Endodermal cell (in vitro differentiated cells): ENCODE results near the gene GRAP2. TPM values are rescaled to one million over a fixed set of nuclear protein-coding genes. Genes with fewer than 3 reads are reported as not detected.
A peak's percentile ranks its signal among the peaks of the same experiment; 100 is the strongest.

Source experiments
- DNase-seq: peaks from one replicate; pipeline ENCODE4 v3.0.0-alpha.2; 2017
- H3K27ac ChIP-seq: 2 replicates; pipeline ENCODE4 v1.5.1; 2013; ENCODE audit warnings: mild to moderate bottlenecking, low read depth, low read length, moderate library complexity
- H3K27me3 ChIP-seq: 2 replicates; pipeline ENCODE4 v1.6.1; 2013; ENCODE audit warnings: mild to moderate bottlenecking, low read length, moderate library complexity; ENCODE audit not compliant: insufficient read depth, control insufficient read depth, poor library complexity, severe bottlenecking
- H3K36me3 ChIP-seq: 2 replicates; pipeline ENCODE4 v1.7.0; 2013; ENCODE audit warnings: mild to moderate bottlenecking, low read length, moderate library complexity; ENCODE audit not compliant: control insufficient read depth, insufficient read depth
- H3K4me1 ChIP-seq: one replicate; pipeline ENCODE4 v1.7.0; 2013; ENCODE audit warnings: low read length; ENCODE audit not compliant: control insufficient read depth, insufficient read depth
- H3K4me3 ChIP-seq: 2 replicates; pipeline ENCODE4 v1.5.1; 2013; ENCODE audit warnings: mild to moderate bottlenecking, low read length, moderate library complexity
- H3K9ac ChIP-seq: 2 replicates; pipeline ENCODE4 v1.6.1; 2013; ENCODE audit warnings: mild to moderate bottlenecking, low read length, moderate library complexity; ENCODE audit not compliant: poor library complexity, severe bottlenecking; ENCODE audit errors: extremely low read depth
- H3K9me3 ChIP-seq: 2 replicates; pipeline ENCODE4 v1.6.1; 2013; ENCODE audit warnings: mild to moderate bottlenecking, low read length, moderate library complexity; ENCODE audit not compliant: control insufficient read depth
- H3K27ac Mint-ChIP-seq: 2 replicates; pipeline ENCODE4 v1.8.0; 2020; ENCODE audit warnings: mixed read lengths
- H3K27me3 Mint-ChIP-seq: 2 replicates; pipeline ENCODE4 v1.8.0; 2021; ENCODE audit warnings: mild to moderate bottlenecking, mixed read lengths; ENCODE audit not compliant: insufficient read depth
- H3K36me3 Mint-ChIP-seq: 2 replicates; pipeline ENCODE4 v1.8.0; 2020; ENCODE audit warnings: low read depth, mixed read lengths
- H3K4me1 Mint-ChIP-seq: 2 replicates; pipeline ENCODE4 v1.8.0; 2020; ENCODE audit warnings: mixed read lengths
- H3K4me3 Mint-ChIP-seq: 2 replicates; pipeline ENCODE4 v1.8.0; 2020; ENCODE audit warnings: mild to moderate bottlenecking, moderate library complexity, mixed read lengths
- H3K9me3 Mint-ChIP-seq: 2 replicates; pipeline ENCODE4 v1.8.0; 2020; ENCODE audit warnings: mild to moderate bottlenecking, mixed read lengths
- WGBS, 2 experiments: methylation state at CpG; one replicate each; pipeline versions ENCODE4 v1.1.5 to v1.1.7; 2013; ENCODE audit warnings: missing lambda C conversion rate in 2 of 2, mixed read lengths in 1 of 2; ENCODE audit not compliant: insufficient coverage in 1 of 2, insufficient read length in 1 of 2; 5-methylcytosine and 5-hydroxymethylcytosine counted together
- total RNA-seq, 2 donors: library from RNA; stranded (reverse); fragmentation: NEBNext Ultra II Directional in 1 of 2; extraction: Animal tissue kit (Norgen Biotek cat#: 25700) in 1 of 2; gene quantifications; 2 replicates in 1 of 2; 3 replicates in 1 of 2; pipeline ENCODE4 v1.2.1, GENCODE V29; 2021
- TF ChIP-seq, protein P1 (sequence below): fragments of 200-600 bp; sonication (generic); conservative IDR thresholded peaks from 2 replicates; pipeline ENCODE4 v1.5.0; 2021; ENCODE audit warnings: antibody characterized with exemption, mild to moderate bottlenecking

The GRAP2 gene
- total RNA-seq, 2 donors from 2014 or later, result 0.11 to 0.92 TPM

- Mint-ChIP-seq H3K36me3 (no peaks in the 10 kb centered on the region), H3K9me3 (no peaks in the 10 kb centered on the region), H3K27me3 (no peaks in the 10 kb centered on the region), H3K27ac (no peak overlapping the region), H3K4me1 (peaks cover 68% of the 10 kb centered on the region), H3K4me3 (no peak overlapping the region)
- Histone ChIP-seq H3K4me1 (peaks cover 28% of the 10 kb centered on the region), H3K9ac (no peak overlapping the region), H3K9me3 (no peaks in the 10 kb centered on the region), H3K27me3 (no peaks in the 10 kb centered on the region), H3K36me3 (no peaks in the 10 kb centered on the region), H3K4me3 (no peak overlapping the region), H3K27ac (no peak overlapping the region)
- TF ChIP-seq, protein P1, sequence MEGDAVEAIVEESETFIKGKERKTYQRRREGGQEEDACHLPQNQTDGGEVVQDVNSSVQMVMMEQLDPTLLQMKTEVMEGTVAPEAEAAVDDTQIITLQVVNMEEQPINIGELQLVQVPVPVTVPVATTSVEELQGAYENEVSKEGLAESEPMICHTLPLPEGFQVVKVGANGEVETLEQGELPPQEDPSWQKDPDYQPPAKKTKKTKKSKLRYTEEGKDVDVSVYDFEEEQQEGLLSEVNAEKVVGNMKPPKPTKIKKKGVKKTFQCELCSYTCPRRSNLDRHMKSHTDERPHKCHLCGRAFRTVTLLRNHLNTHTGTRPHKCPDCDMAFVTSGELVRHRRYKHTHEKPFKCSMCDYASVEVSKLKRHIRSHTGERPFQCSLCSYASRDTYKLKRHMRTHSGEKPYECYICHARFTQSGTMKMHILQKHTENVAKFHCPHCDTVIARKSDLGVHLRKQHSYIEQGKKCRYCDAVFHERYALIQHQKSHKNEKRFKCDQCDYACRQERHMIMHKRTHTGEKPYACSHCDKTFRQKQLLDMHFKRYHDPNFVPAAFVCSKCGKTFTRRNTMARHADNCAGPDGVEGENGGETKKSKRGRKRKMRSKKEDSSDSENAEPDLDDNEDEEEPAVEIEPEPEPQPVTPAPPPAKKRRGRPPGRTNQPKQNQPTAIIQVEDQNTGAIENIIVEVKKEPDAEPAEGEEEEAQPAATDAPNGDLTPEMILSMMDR, result no peak
- WGBS, 2 experiments, result 87 to 96% methylated on average over 7 to 8 of the region's 8 CpGs
- DNase-seq, result peak; percentile 15
These were observed 41.8 kb downstream of the GRAP2 start for GRCh38 chr22:39942439-39943230.

GRCh38 chr22:39943337-39943736 is 42.5 kb downstream of the GRAP2 start:
- DNase-seq, result peak; percentile 90
- TF ChIP-seq, protein P1, result peak; percentile 74
- H3K27ac Mint-ChIP-seq, result peak overlapping the region; percentile 64
- Histone ChIP-seq H3K27me3 (no peaks in the 10 kb centered on the region), H3K4me3 (no peak overlapping the region), H3K36me3 (no peaks in the 10 kb centered on the region), H3K9ac (no peak overlapping the region), H3K27ac (no peak overlapping the region), H3K4me1 (peaks cover 28% of the 10 kb centered on the region), H3K9me3 (no peaks in the 10 kb centered on the region)
- peaks cover 65% of the 10 kb centered on the region for H3K4me1 Mint-ChIP-seq
- no peaks in the 10 kb centered on the region for H3K9me3 Mint-ChIP-seq
- peaks cover 2% of the 10 kb centered on the region for H3K27me3 Mint-ChIP-seq
- WGBS, 2 experiments, result 20 to 64% methylated on average over 1 to 5 of the region's 5 CpGs
- H3K36me3 Mint-ChIP-seq, result no peaks in the 10 kb centered on the region
- no peak overlapping the region for H3K4me3 Mint-ChIP-seq

GRCh38 chr22:39943953-39944872 is 43.3 kb downstream of the GRAP2 start:
- WGBS, 2 experiments, result 80 to 84% methylated on average over 9 to 11 of the region's 11 CpGs
- peaks cover 11% of the 10 kb centered on the region for H3K27me3 Mint-ChIP-seq
- Histone ChIP-seq H3K27me3 (no peaks in the 10 kb centered on the region), H3K9ac (no peak overlapping the region), H3K4me3 (no peak overlapping the region), H3K27ac (no peak overlapping the region), H3K36me3 (no peaks in the 10 kb centered on the region), H3K9me3 (no peaks in the 10 kb centered on the region), H3K4me1 (peaks cover 28% of the 10 kb centered on the region)
- H3K4me3 Mint-ChIP-seq, result no peak overlapping the region
- no peak for DNase-seq
- TF ChIP-seq, protein P1, result no peak
- H3K27ac Mint-ChIP-seq, result no peak overlapping the region
- no peaks in the 10 kb centered on the region for H3K36me3 Mint-ChIP-seq
- peaks cover 61% of the 10 kb centered on the region for H3K4me1 Mint-ChIP-seq
- no peaks in the 10 kb centered on the region for H3K9me3 Mint-ChIP-seq
